HFFc6 (cell line): Measurements from ENCODE around the gene BORA. TPM values are rescaled to one million over a fixed set of nuclear protein-coding genes. Genes with fewer than 3 reads are reported as not detected.

Experiments used
- DNase-seq: peaks from one replicate; pipeline ENCODE4 v3.0.0-alpha.2; 2018
- H3K27ac Mint-ChIP-seq: 2 replicates; pipeline ENCODE4 v1.8.0; 2020; ENCODE audit warnings: mild to moderate bottlenecking, mixed read lengths
- H3K27me3 Mint-ChIP-seq: 2 replicates; pipeline ENCODE4 v1.8.0; 2021; ENCODE audit warnings: mild to moderate bottlenecking, moderate library complexity, mixed read lengths; ENCODE audit not compliant: insufficient read depth
- H3K36me3 Mint-ChIP-seq: 2 replicates; pipeline ENCODE4 v1.8.0; 2021; ENCODE audit warnings: low read depth, mixed read lengths
- H3K4me1 Mint-ChIP-seq: 2 replicates; pipeline ENCODE4 v1.8.0; 2020; ENCODE audit warnings: low read depth, mixed read lengths
- H3K4me3 Mint-ChIP-seq: 2 replicates; pipeline ENCODE4 v1.8.0; 2020; ENCODE audit warnings: mild to moderate bottlenecking, moderate library complexity, mixed read lengths
- H3K9me3 Mint-ChIP-seq: 2 replicates; pipeline ENCODE4 v1.8.0; 2020; ENCODE audit warnings: mild to moderate bottlenecking, mixed read lengths
- total RNA-seq, 6 experiments: library from RNA; stranded (reverse); fragmentation: NEBNext Ultra II Directional; extraction: Animal tissue kit (Norgen Biotek cat#: 25700); gene quantifications; 2 replicates in 1 of 6; 3 replicates in 5 of 6; pipeline ENCODE4 v1.2.3, GENCODE V29; 2021
- TF ChIP-seq, protein P1 (sequence below): fragments of 200-600 bp; sonication (generic); IDR thresholded peaks from 2 replicates; pipeline ENCODE4 v1.5.0; 2021; ENCODE audit warnings: antibody characterized with exemption, mild to moderate bottlenecking

The BORA gene
- total RNA-seq, 6 experiments from 2014 or later = 4.9 to 9.8 (median 7.2) TPM

DNA sequence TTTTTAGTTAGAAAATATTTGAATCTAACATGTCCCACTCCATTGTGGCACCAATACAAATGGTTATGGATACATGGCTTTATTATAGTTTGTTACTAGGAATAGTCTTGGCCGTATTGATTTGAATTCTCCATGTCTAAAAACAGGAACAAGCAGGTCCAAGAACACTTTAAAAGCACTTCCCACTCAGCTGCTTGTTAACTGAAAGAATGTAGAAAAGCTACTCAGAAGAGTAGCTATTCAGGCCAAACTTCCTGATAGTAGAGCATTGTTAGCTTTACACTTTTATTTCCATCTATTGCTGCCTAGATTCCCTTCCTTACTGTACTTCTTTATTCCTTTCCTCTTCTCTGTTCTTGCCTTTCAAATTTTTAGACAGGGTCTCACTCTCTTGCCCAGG, 61.1 kb downstream of the BORA start:
- H3K27ac Mint-ChIP-seq = no peak overlapping the region
- TF ChIP-seq, protein P1, sequence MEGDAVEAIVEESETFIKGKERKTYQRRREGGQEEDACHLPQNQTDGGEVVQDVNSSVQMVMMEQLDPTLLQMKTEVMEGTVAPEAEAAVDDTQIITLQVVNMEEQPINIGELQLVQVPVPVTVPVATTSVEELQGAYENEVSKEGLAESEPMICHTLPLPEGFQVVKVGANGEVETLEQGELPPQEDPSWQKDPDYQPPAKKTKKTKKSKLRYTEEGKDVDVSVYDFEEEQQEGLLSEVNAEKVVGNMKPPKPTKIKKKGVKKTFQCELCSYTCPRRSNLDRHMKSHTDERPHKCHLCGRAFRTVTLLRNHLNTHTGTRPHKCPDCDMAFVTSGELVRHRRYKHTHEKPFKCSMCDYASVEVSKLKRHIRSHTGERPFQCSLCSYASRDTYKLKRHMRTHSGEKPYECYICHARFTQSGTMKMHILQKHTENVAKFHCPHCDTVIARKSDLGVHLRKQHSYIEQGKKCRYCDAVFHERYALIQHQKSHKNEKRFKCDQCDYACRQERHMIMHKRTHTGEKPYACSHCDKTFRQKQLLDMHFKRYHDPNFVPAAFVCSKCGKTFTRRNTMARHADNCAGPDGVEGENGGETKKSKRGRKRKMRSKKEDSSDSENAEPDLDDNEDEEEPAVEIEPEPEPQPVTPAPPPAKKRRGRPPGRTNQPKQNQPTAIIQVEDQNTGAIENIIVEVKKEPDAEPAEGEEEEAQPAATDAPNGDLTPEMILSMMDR = no peak

DNA sequence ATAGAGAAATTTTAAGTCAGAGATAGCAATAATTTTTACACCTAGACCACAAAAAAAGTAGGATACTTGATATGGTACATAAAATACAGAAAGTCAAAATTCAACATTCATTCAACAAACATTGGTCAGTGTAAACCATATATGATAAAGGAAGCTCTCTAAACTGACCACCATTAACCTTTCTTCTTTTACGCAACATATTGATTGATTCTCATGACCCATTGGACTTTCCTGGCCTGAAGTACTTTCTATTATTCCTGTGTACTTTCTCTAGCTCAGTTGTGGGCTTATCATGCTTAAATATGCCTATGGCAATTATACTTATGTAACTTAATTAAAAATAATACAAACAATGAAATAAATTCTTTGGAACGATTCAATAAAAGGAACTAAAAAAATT, 64.9 kb downstream of the BORA start:
- Mint-ChIP-seq H3K4me3 (no peak overlapping the region), H3K27ac (no peak overlapping the region), H3K9me3 (no peaks in the 10 kb centered on the region), H3K36me3 (peaks cover 22% of the 10 kb centered on the region), H3K27me3 (no peaks in the 10 kb centered on the region; the same call in 1 of the 2 replicates), H3K4me1 (no peaks in the 10 kb centered on the region)
- DNase-seq = no peak
- TF ChIP-seq, protein P1 = no peak

More for the DNA sequence above, 61.1 kb downstream of the BORA start:
- Mint-ChIP-seq H3K4me1 (peaks cover 18% of the 10 kb centered on the region), H3K9me3 (no peaks in the 10 kb centered on the region), H3K36me3 (peaks cover 25% of the 10 kb centered on the region), H3K27me3 (no peaks in the 10 kb centered on the region; the same call in 1 of the 2 replicates), H3K4me3 (no peak overlapping the region)
- no peak for DNase-seq

DNA sequence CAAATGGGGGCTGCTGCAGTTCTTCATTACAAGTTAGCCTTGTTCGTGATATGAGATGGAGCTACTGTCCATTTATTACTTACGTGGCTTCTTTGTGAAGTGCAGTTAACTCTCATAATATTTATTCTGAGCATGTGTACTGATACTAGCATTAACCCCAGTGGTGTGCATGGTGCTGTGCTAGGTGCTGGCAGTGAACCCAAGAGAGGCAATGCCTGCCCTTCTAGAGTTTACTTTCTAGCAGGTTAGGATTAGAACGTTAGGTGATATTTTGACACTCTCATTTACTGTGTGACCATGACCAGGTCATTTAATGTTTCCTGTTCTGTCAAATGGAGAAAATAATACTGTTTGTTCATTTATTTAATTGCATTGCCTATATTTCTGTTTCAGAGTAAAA, 71.1 kb downstream of the BORA start:
- H3K4me1 Mint-ChIP-seq = no peaks in the 10 kb centered on the region
- H3K36me3 Mint-ChIP-seq = peaks cover 22% of the 10 kb centered on the region
- no peaks in the 10 kb centered on the region for H3K9me3 Mint-ChIP-seq
- TF ChIP-seq, protein P1 = no peak
- no peak for DNase-seq
- H3K27me3 Mint-ChIP-seq = no peaks in the 10 kb centered on the region
- H3K4me3 Mint-ChIP-seq = no peak overlapping the region
- no peak overlapping the region for H3K27ac Mint-ChIP-seq

GRCh38 chr13:72804301-72804700, 76.6 kb downstream of the BORA start:
- no peak overlapping the region for H3K4me3 Mint-ChIP-seq
- TF ChIP-seq, protein P1 = no peak
- no peaks in the 10 kb centered on the region for H3K9me3 Mint-ChIP-seq

More at GRCh38 chr13:72804301-72804700, 76.6 kb downstream of the BORA start:
- H3K36me3 Mint-ChIP-seq = peaks cover 15% of the 10 kb centered on the region
- no peaks in the 10 kb centered on the region for H3K27me3 Mint-ChIP-seq
- no peaks in the 10 kb centered on the region for H3K4me1 Mint-ChIP-seq
- H3K27ac Mint-ChIP-seq = no peak overlapping the region
- DNase-seq = no peak

Other genes with a start within 250 kb of the BORA start
- gene MZT1, start 294 bp upstream of the BORA start, total RNA-seq = 10 to 100 TPM; 17.1 to 28.9 (median 27.0) TPM
- gene DIS3, start 54.0 kb downstream of the BORA start, total RNA-seq = 10 to 100 TPM; 30.6 to 35.6 (median 31.9) TPM
- 10 to 100 TPM; 11.9 to 18.3 (median 14.5) TPM for gene PIBF1, start 54.2 kb downstream of the BORA start, total RNA-seq